ENCODE data around the gene DNAJB8.

Gene DNAJB8

GRCh38 chr3:128493570-128494366 is 27.1 kb upstream of the DNAJB8 start:
- DNase-seq (ENCODE audit: low spot score), result no peak

GRCh38 chr3:128492671-128493569 is 26.2 kb upstream of the DNAJB8 start, which contains the start of gene GATA2:
TSS of gene GATA2 (minus strand) at chr3:128493201. CDS start at chr3:128487031, 6,170 bp downstream.
- no peak for DNase-seq (ENCODE audit: low spot score)

GRCh38 chr3:128491941-128492670 is 25.4 kb upstream of the DNAJB8 start:
- no peak for DNase-seq (ENCODE audit: low spot score)

- no peak for DNase-seq (ENCODE audit: low spot score)
These were observed 24.9 kb upstream of the DNAJB8 start for GRCh38 chr3:128491691-128491940.

GRCh38 chr3:128490915-128491690 is 24.4 kb upstream of the DNAJB8 start:
- DNase-seq (ENCODE audit: low spot score), result no peak

GRCh38 chr3:128490650-128490914 is 23.9 kb upstream of the DNAJB8 start:
- DNase-seq (ENCODE audit: low spot score), result no peak

GRCh38 chr3:128489927-128490649 is 23.4 kb upstream of the DNAJB8 start:
- DNase-seq (ENCODE audit: low spot score), result peak; percentile 85

- DNase-seq (ENCODE audit: low spot score), result no peak
These were observed 22.9 kb upstream of the DNAJB8 start for GRCh38 chr3:128489674-128489926.

GRCh38 chr3:128488991-128489673 is 22.4 kb upstream of the DNAJB8 start:
- peak; percentile 89 for DNase-seq (ENCODE audit: low spot score)

GRCh38 chr3:128488636-128488990 is 21.9 kb upstream of the DNAJB8 start:
- DNase-seq (ENCODE audit: low spot score), result peak; percentile 60

GRCh38 chr3:128487813-128488635 is 21.3 kb upstream of the DNAJB8 start:
- DNase-seq (ENCODE audit: low spot score), result peak; percentile 100

GRCh38 chr3:128487538-128487812 is 20.8 kb upstream of the DNAJB8 start:
- no peak for DNase-seq (ENCODE audit: low spot score)

GRCh38 chr3:128486681-128487537 is 20.2 kb upstream of the DNAJB8 start:
- no peak for DNase-seq (ENCODE audit: low spot score)

GRCh38 chr3:128486205-128486628 is 19.5 kb upstream of the DNAJB8 start:
- no peak for DNase-seq (ENCODE audit: low spot score)

GRCh38 chr3:128485282-128486204 is 18.9 kb upstream of the DNAJB8 start:
- no peak for DNase-seq (ENCODE audit: low spot score)

- DNase-seq (ENCODE audit: low spot score), result no peak
These were observed 18.0 kb upstream of the DNAJB8 start for GRCh38 chr3:128484404-128485281.

- no peak for DNase-seq (ENCODE audit: low spot score)
These were observed 17.1 kb upstream of the DNAJB8 start for GRCh38 chr3:128483657-128484403.

Data from HuH-7 (cell line).